BE2C (cell line): Measurements from ENCODE around the gene ATRX.
"Not testable (repeated sequence)": the region's sequence is repeated elsewhere in the genome, so short reads cannot be mapped to it uniquely, and the experiment has no call there.

Source experiments
- DNase-seq: peaks from one replicate; pipeline ENCODE4 v3.0.0-alpha.2; 2020
- H3K27me3 ChIP-seq: fragments of 250-450 bp; sonication (Bioruptor Pico); 2 replicates; pipeline ENCODE4 v1.5.1; 2020; ENCODE audit warnings: mild to moderate bottlenecking
- H3K36me3 ChIP-seq: fragments of 250-450 bp; sonication (Bioruptor Pico); 2 replicates; pipeline ENCODE4 v1.5.1; 2020; ENCODE audit warnings: mild to moderate bottlenecking
- H3K4me1 ChIP-seq: fragments of 250-450 bp; sonication (Bioruptor Pico); 2 replicates; pipeline ENCODE4 v1.5.1; 2020
- H3K4me3 ChIP-seq: 2 replicates; pipeline ENCODE4 v1.5.1; 2011; ENCODE audit warnings: low read depth, low read length
- H3K9me3 ChIP-seq: fragments of 250-450 bp; sonication (Bioruptor Pico); 2 replicates; pipeline ENCODE4 v1.5.1; 2020
- TF ChIP-seq, protein P1 (sequence below): IDR thresholded peaks from 2 replicates; pipeline ENCODE4 v1.5.1; 2012; ENCODE audit warnings: mild to moderate bottlenecking, low read depth, low read length

ATRX gene

DNA sequence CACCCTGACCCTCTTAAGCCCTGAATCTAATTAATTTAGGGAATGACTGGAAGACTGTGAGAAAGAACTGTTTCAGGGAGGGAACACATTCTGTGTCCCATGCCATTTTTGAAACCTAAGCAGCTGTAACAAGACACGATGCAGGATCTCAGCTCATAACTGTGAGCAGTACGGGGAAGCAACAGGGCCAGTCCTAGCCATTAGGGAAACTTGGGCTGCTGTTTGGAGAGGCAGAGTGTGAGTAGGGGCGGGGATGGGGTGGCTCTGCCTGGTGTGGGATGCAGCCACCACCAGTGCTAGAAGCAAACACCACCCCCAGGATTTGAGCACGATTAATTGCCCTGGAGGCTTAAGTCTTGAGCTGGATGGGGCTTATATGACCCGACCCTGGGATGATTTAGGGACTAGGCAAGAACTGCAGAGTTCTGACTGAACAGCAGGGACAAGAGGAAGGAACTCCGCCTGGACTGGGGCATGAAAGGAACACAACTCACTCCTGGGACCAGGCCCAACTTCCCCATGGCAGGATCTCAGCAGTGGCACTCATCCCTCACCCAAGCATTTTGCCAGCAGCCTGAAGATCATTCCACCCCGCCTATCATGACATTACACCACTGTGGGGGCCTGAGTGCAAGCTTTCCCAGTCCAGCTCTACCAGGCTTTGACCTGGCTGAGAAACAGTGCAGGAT is 43.1 kb downstream of the ATRX start:
- no peaks in the 10 kb centered on the region for H3K9me3 ChIP-seq
- H3K4me1 ChIP-seq, result no peaks in the 10 kb centered on the region
- no peaks in the 10 kb centered on the region for H3K27me3 ChIP-seq
- TF ChIP-seq, protein P1, sequence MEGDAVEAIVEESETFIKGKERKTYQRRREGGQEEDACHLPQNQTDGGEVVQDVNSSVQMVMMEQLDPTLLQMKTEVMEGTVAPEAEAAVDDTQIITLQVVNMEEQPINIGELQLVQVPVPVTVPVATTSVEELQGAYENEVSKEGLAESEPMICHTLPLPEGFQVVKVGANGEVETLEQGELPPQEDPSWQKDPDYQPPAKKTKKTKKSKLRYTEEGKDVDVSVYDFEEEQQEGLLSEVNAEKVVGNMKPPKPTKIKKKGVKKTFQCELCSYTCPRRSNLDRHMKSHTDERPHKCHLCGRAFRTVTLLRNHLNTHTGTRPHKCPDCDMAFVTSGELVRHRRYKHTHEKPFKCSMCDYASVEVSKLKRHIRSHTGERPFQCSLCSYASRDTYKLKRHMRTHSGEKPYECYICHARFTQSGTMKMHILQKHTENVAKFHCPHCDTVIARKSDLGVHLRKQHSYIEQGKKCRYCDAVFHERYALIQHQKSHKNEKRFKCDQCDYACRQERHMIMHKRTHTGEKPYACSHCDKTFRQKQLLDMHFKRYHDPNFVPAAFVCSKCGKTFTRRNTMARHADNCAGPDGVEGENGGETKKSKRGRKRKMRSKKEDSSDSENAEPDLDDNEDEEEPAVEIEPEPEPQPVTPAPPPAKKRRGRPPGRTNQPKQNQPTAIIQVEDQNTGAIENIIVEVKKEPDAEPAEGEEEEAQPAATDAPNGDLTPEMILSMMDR, result no peak
- no peak overlapping the region for H3K4me3 ChIP-seq
- no peak for DNase-seq
- no peaks in the 10 kb centered on the region for H3K36me3 ChIP-seq

DNA sequence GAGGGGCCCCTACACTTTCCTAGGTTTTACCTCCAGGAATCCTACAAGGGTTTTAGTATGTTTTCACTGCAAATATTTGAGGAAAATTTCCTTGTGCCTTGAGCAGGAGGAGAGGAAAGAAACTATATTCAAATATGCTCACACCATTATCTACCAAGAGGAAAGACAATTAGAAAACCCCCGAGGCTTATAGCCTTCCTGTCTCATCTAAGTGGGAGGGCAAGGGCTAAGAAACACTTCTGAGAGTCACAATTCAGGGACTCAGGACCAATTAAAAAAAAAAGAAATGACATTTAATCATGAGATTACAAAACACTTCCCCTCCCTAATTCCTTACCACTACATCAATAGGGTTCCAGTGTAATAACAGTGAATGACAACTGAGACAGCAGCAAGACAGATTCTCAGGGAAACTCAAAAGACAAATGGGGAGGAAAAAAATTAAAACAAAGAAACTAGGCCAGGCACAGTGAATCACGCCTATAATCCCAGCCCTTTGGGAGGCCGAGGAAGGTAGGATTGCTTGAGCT is 45.6 kb downstream of the ATRX start:
- TF ChIP-seq, protein P1, result no peak
- DNase-seq, result no peak
- H3K27me3 ChIP-seq, result no peaks in the 10 kb centered on the region

DNA sequence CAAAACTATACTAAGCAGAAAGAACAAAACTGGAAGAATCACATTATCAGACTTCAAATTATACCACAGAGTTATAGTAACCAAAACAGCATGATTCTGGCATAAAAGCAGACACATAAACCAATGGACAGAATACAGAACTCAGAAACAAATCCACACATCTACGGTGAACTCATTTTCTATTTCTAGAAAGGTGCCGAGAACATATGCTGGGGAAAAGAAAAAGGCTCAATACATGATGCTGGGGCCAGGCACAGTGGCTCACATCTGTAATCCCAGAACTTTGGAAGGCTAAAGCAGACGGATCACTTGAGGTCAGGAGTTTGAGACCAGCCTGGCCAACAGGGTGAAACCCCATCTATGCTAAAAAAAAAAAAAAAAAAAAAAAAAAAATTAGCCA is 52.7 kb downstream of the ATRX start:
- DNase-seq, result no peak

More for the DNA sequence above, 45.6 kb downstream of the ATRX start:
- H3K4me3 ChIP-seq, result no peak overlapping the region
- H3K4me1 ChIP-seq, result no peaks in the 10 kb centered on the region
- no peaks in the 10 kb centered on the region for H3K36me3 ChIP-seq
- no peaks in the 10 kb centered on the region for H3K9me3 ChIP-seq

DNA sequence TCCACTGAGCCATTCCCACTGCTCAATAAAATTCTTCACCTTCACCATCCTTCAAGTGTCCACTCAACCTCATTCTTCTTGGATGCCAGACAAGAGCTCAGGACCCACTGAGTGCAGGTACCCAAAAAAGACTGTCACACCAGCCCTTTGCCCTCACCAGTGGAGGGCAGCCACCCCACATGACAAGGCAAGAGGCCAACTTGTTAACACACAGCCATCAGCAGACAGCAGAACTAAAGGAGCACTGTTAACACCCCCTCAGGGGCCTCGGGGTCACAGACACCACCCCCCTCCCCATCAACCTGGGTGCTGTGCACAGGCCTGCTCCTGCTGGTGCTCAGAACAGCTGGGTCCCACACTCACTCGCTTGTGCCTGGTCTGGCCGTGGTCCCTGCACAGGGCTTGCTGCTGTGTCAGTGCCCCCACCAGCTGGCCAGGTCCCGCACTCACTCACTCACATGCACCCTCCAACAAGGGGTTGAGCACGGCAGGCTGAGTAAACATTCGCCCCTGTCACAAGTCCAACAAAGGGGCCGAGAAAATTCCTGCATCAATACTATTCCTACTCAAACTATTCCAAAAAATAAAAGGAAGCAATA is 54.1 kb downstream of the ATRX start:
- no peak overlapping the region for H3K4me3 ChIP-seq
- no peaks in the 10 kb centered on the region for H3K27me3 ChIP-seq
- no peak for DNase-seq
- no peaks in the 10 kb centered on the region for H3K36me3 ChIP-seq
- TF ChIP-seq, protein P1, result no peak
- no peaks in the 10 kb centered on the region for H3K9me3 ChIP-seq
- no peaks in the 10 kb centered on the region for H3K4me1 ChIP-seq

More for the DNA sequence above, 52.7 kb downstream of the ATRX start:
- TF ChIP-seq, protein P1, result no peak
- no peaks in the 10 kb centered on the region for H3K9me3 ChIP-seq
- no peaks in the 10 kb centered on the region for H3K27me3 ChIP-seq
- no peaks in the 10 kb centered on the region for H3K36me3 ChIP-seq
- H3K4me3 ChIP-seq, result no peak overlapping the region
- H3K4me1 ChIP-seq, result no peaks in the 10 kb centered on the region

DNA sequence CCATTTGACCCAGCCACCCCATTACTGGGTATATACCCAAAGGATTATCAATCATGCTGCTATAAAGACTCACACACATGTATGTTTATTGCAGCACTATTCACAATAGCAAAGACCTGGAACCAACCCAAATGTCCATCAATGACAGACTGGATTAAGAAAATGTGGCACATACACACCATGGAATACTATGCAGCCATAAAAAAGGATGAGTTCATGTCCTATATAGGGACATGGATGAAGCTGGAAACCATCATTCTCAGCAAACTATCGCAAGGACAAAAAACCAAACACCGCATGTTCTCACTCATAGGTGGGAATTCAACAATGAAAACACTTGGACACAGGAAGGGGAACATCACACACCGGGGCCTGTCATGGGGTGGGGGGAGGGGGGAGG is 59.9 kb downstream of the ATRX start:
- H3K36me3 ChIP-seq, H3K4me3 ChIP-seq, DNase-seq, H3K9me3 ChIP-seq, H3K4me1 ChIP-seq, H3K27me3 ChIP-seq: not testable (repeated sequence)

DNA sequence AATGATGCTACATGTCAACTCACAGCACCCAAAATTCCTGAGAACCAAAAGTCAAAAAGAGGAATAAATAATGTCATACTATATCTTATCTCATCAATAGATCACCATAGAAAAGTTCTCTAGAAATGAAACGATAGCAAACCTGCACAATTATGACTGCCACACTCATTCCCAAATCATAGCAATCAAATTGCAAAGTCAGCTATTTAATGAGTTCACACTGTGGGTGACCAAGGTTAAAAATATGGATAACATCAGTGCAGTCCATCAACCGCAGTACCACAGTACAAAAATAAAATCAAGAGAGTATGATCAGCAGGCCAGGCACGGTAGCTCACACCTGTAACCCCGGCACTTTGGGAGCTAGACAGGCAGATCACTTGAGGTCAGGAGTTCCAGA is 62.3 kb downstream of the ATRX start:
- no peaks in the 10 kb centered on the region for H3K27me3 ChIP-seq
- no peaks in the 10 kb centered on the region for H3K9me3 ChIP-seq
- H3K4me3 ChIP-seq, result no peak overlapping the region
- DNase-seq, result no peak
- H3K4me1 ChIP-seq, result no peaks in the 10 kb centered on the region
- H3K36me3 ChIP-seq, result no peaks in the 10 kb centered on the region
- TF ChIP-seq, protein P1, result no peak
